Activated T-helper 2 cell treated with anti-CD3 and anti-CD28 coated beads, Interferon-gamma antibody, Interleukin-2, Interleukin-4, amounts not matched to agents 10 μg/mL and 5 μg/mL and 100 μg/mL, durations not matched to agents 14 hours and 24 hours and 36 hours (primary cell): Measurements from ENCODE around the gene BICD1. TPM values are rescaled to one million over a fixed set of nuclear protein-coding genes. Genes with fewer than 3 reads are reported as not detected.

Experiments used
- DNase-seq: peaks from one replicate; pipeline ENCODE4 v3.0.0; 2021; ENCODE audit warnings: low spot score
- H3K27ac Mint-ChIP-seq: one replicate; pipeline ENCODE4 v1.8.0; 2021; ENCODE audit warnings: mixed read lengths
- H3K27me3 Mint-ChIP-seq: one replicate; pipeline ENCODE4 v1.8.0; 2021; ENCODE audit warnings: low read depth, mixed read lengths
- H3K36me3 Mint-ChIP-seq: one replicate; pipeline ENCODE4 v1.8.0; 2021; ENCODE audit warnings: low read depth, mixed read lengths
- H3K4me1 Mint-ChIP-seq: one replicate; pipeline ENCODE4 v1.8.0; 2021; ENCODE audit warnings: low read depth, mixed read lengths
- H3K4me3 Mint-ChIP-seq: one replicate; pipeline ENCODE4 v1.8.0; 2021; ENCODE audit warnings: low read depth, mild to moderate bottlenecking, moderate library complexity, mixed read lengths
- H3K9me3 Mint-ChIP-seq: one replicate; pipeline ENCODE4 v1.8.0; 2021; ENCODE audit warnings: mixed read lengths
- intact Hi-C: fragments of 100-400 bp; cut with micrococcal nuclease; formaldehyde crosslinking; loops from one replicate; pipeline ENCODE4 v1.15.1; 2023
- total RNA-seq: library from RNA; stranded (reverse); gene quantifications from 2 replicates; pipeline ENCODE4 v1.2.3, GENCODE V29; 2022

Gene BICD1
- total RNA-seq, 1 donor from 2014 or later = 8.0 TPM

DNA sequence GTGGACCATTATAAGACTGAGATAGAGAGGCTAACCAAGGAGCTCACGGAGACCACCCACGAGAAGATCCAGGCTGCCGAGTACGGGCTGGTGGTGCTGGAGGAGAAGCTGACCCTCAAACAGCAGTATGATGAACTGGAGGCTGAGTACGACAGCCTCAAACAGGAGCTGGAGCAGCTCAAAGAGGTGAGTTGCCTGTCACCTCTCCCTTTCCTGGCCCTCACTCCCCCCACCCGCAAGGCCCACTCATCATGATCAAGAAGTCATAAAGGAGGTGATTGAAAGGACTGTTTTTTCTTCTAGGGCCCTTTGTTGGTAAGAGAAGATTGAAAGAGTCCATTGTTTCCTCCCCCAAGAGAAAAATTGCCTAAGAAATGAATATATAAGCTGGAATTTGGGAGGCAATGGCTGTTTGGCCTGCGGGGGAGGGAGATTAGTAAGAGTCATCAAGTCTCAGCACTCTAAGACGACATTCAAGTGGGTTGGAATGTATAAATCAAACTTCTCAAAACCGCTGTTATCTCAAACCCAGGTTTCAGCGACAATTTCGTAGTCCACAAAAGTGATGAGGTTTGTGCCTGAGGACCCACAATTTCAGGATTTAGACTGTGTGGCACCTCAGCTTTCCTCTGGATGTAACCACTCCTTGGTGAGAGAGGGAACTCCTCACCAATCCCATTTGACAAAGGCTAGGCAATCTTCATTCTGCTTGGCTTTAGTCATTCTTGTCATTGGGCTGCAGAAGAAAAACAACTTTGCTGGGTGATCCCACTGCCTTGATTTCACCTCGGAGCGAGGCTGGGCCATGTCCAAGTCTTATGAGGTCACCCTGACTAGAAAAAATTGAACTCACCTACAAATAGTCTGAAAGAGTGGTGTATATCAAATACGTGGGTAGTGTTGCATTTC, 966 bp downstream of the BICD1 start:
- Mint-ChIP-seq H3K27ac (peak overlapping the region; percentile 81), H3K9me3 (no peaks in the 10 kb centered on the region), H3K4me3 (peak overlapping the region; percentile 91), H3K27me3 (peaks cover 14% of the 10 kb centered on the region), H3K36me3 (no peaks in the 10 kb centered on the region), H3K4me1 (peaks cover 26% of the 10 kb centered on the region)
- no peak for DNase-seq
- intact Hi-C loops = loop anchor here (1.0 to 2.0 kb wide), 4 partner anchors 13 to 455 kb away; partner anchors contain the start of gene RESF1

DNA sequence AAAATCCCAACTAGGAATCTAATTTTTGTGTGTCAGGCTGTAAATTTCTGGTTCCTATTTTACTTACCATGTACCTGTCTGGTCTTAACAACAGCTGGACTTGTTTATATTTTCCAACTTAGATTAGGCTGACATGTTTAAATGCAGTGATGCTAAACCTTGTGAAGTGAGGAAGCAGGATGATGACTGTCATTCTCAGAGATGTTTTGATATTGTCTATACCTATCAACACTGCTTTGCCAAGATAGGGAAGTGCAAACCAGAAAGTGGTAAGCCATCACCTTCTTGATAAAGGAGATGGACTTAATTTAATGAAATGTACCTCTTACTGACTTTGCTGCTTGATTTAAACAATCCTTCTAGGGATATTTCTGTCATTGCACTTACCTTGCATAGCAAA, 2.1 kb downstream of the BICD1 start:
- Mint-ChIP-seq H3K9me3 (no peaks in the 10 kb centered on the region), H3K36me3 (no peaks in the 10 kb centered on the region), H3K4me1 (peaks cover 26% of the 10 kb centered on the region), H3K4me3 (peak overlapping the region; percentile 41), H3K27me3 (peaks cover 17% of the 10 kb centered on the region), H3K27ac (no peak overlapping the region)
- no peak for DNase-seq
- intact Hi-C loops = no loop called here

GRCh38 chr12:32110417-32110816, 3.8 kb downstream of the BICD1 start:
- no peaks in the 10 kb centered on the region for H3K36me3 Mint-ChIP-seq
- H3K4me1 Mint-ChIP-seq = peaks cover 26% of the 10 kb centered on the region
- DNase-seq = no peak
- intact Hi-C loops = no loop called here
- H3K4me3 Mint-ChIP-seq = no peak overlapping the region
- H3K9me3 Mint-ChIP-seq = no peaks in the 10 kb centered on the region
- no peak overlapping the region for H3K27ac Mint-ChIP-seq
- H3K27me3 Mint-ChIP-seq = peaks cover 12% of the 10 kb centered on the region

- H3K9me3 Mint-ChIP-seq = no peaks in the 10 kb centered on the region
Measured at GRCh38 chr12:32110942-32111341, 4.3 kb downstream of the BICD1 start.

GRCh38 chr12:32115404-32116104, 8.9 kb downstream of the BICD1 start:
- H3K4me1 Mint-ChIP-seq = peaks cover 9% of the 10 kb centered on the region
- H3K27me3 Mint-ChIP-seq = peaks cover 14% of the 10 kb centered on the region
- no peaks in the 10 kb centered on the region for H3K9me3 Mint-ChIP-seq
- no peak overlapping the region for H3K27ac Mint-ChIP-seq
- H3K36me3 Mint-ChIP-seq = no peaks in the 10 kb centered on the region
- intact Hi-C loops = no loop called here
- no peak for DNase-seq
- no peak overlapping the region for H3K4me3 Mint-ChIP-seq

More at GRCh38 chr12:32110942-32111341, 4.3 kb downstream of the BICD1 start:
- intact Hi-C loops = no loop called here
- peaks cover 11% of the 10 kb centered on the region for H3K27me3 Mint-ChIP-seq
- no peak overlapping the region for H3K4me3 Mint-ChIP-seq
- no peaks in the 10 kb centered on the region for H3K36me3 Mint-ChIP-seq
- H3K4me1 Mint-ChIP-seq = peaks cover 22% of the 10 kb centered on the region
- DNase-seq = no peak
- H3K27ac Mint-ChIP-seq = no peak overlapping the region

DNA sequence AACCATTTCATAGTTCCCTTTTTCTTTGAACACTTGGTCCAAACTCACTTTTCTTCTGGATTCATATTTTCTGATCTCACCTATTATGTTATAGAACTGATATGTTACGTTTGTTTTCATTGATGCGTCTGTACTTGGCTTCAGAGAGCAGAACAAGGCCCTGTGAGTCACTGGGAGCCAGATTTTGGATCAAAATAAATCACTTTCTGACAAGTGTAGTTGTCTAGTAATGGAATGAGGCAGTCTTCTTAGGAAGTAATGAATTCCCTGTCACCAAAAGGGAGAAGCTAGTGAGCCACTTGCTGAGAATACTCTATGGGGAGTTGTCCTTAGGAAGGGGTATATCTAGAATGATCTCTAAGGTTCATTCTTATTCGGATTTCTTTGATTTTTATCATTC, 10.2 kb downstream of the BICD1 start:
- H3K4me3 Mint-ChIP-seq = no peak overlapping the region
- no peak overlapping the region for H3K27ac Mint-ChIP-seq
- H3K27me3 Mint-ChIP-seq = peaks cover 14% of the 10 kb centered on the region
- no peak for DNase-seq
- H3K36me3 Mint-ChIP-seq = no peaks in the 10 kb centered on the region
- intact Hi-C loops = no loop called here
- H3K9me3 Mint-ChIP-seq = no peaks in the 10 kb centered on the region
- peaks cover 10% of the 10 kb centered on the region for H3K4me1 Mint-ChIP-seq

DNA sequence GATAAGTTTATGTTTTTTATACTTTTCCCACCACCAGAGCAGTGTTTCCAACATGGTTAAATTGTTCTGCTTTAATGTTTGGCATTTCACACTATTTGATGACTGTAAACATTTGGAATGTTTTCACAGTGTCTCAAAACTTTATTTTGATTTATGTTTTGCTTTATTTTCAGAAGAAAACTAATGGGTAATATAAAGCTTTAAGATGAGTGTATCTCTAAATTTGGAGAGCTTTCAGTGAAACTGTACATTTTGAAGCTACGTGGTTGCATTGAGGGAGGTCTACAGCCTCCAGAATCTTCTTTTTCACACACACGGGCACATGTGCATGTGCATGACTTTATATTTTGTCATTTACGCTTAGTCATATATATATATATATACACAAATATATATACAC, 10.7 kb downstream of the BICD1 start:
- no peak for DNase-seq
- peaks cover 10% of the 10 kb centered on the region for H3K4me1 Mint-ChIP-seq
- no peaks in the 10 kb centered on the region for H3K9me3 Mint-ChIP-seq
- no peaks in the 10 kb centered on the region for H3K36me3 Mint-ChIP-seq
- no peak overlapping the region for H3K4me3 Mint-ChIP-seq
- intact Hi-C loops = no loop called here
- H3K27ac Mint-ChIP-seq = no peak overlapping the region
- peaks cover 14% of the 10 kb centered on the region for H3K27me3 Mint-ChIP-seq

DNA sequence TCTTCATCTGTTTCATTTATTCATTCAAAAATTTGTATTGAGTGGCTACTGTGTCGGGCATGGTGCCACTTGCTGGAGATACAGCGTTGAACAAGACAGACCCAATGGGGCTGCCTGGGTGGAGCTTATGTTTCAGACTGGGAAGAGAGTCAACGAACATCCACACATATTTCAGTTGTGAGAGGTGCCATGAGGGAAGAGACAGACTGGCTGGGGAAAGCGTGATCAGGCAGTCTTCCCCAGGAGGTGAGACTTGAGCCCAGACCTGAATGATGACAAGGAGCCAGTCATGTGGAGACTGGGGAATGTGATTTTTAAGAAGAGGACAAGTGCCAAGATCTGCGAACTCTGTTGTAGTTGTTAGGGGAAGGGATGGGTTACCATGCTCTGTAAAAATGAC, 12.2 kb downstream of the BICD1 start:
- H3K9me3 Mint-ChIP-seq = no peaks in the 10 kb centered on the region
- no peaks in the 10 kb centered on the region for H3K36me3 Mint-ChIP-seq
- no peak overlapping the region for H3K27ac Mint-ChIP-seq
- H3K27me3 Mint-ChIP-seq = peaks cover 15% of the 10 kb centered on the region
- H3K4me1 Mint-ChIP-seq = peaks cover 10% of the 10 kb centered on the region
- intact Hi-C loops = no loop called here
- no peak overlapping the region for H3K4me3 Mint-ChIP-seq
- no peak for DNase-seq

GRCh38 chr12:32120419-32120818, 13.8 kb downstream of the BICD1 start:
- intact Hi-C loops = loop anchor here (1.0 kb wide), 2 partner anchors 13 to 14 kb away; no protein-coding TSS in a partner anchor
- H3K4me1 Mint-ChIP-seq = peaks cover 10% of the 10 kb centered on the region
- DNase-seq = no peak
- H3K27me3 Mint-ChIP-seq = peaks cover 25% of the 10 kb centered on the region
- H3K4me3 Mint-ChIP-seq = no peak overlapping the region
- no peaks in the 10 kb centered on the region for H3K36me3 Mint-ChIP-seq
- no peaks in the 10 kb centered on the region for H3K9me3 Mint-ChIP-seq
- no peak overlapping the region for H3K27ac Mint-ChIP-seq

DNA sequence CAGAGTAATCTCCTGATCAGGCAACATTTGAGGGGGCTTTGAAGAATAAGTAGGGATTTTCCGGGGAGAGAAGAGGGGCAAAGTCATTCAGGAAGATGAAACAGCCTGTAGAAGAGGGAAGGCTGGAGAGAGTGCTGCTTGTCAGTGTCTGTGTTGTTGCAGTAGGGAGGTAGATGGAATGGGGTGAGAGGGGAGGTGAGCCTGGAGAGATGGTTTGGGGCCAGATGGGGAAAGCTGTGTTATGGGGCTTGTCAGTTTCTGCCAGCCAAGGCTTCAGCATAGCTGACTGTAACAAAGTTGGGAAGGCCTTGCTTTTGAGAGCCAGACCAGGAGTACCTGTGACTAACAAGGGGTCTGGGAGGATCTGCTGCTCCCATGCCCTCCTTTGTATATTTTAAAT, 18.0 kb downstream of the BICD1 start:
- Mint-ChIP-seq H3K4me1 (peaks cover 8% of the 10 kb centered on the region), H3K36me3 (no peaks in the 10 kb centered on the region), H3K27me3 (peaks cover 16% of the 10 kb centered on the region), H3K4me3 (no peak overlapping the region), H3K27ac (no peak overlapping the region), H3K9me3 (no peaks in the 10 kb centered on the region)
- intact Hi-C loops = no loop called here
- DNase-seq = no peak

DNA sequence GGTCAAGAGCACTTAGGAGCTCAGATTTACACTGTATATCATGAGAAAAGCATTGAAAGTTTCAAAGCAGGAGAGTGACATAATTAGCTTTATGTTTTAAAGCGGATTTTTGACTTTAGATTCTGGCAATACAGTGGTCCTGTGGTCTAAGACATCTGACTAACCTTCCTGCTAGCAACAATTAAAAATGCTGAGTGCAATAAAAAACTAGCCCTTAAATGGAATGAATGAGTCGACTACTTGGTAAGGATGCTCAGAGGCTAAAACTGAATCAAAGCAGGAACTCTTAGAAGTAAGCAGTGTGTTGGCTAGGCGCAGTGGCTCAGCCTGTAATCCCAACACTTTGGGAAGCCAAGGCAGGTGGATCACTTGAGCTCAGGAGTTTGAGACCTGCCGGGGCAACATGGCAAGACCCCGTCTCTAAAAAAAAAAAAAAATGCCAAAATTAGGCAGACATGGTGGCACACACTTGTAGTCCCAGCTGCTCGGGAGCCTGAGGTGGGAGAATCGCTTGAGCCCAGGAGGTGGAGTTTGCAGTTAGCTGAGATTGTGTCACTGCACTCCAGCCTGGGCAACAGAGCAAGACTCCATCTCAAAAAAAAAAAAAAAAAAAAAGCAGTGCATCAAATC, 18.9 kb downstream of the BICD1 start:
- peaks cover 1% of the 10 kb centered on the region for H3K4me1 Mint-ChIP-seq
- no peak for DNase-seq
- H3K4me3 Mint-ChIP-seq = no peak overlapping the region
- H3K27me3 Mint-ChIP-seq = peaks cover 16% of the 10 kb centered on the region
- H3K36me3 Mint-ChIP-seq = no peaks in the 10 kb centered on the region
- intact Hi-C loops = no loop called here
- H3K27ac Mint-ChIP-seq = no peak overlapping the region
- H3K9me3 Mint-ChIP-seq = no peaks in the 10 kb centered on the region

- H3K36me3 Mint-ChIP-seq = no peaks in the 10 kb centered on the region
- no peak for DNase-seq
- intact Hi-C loops = no loop called here
- H3K4me1 Mint-ChIP-seq = no peaks in the 10 kb centered on the region
- H3K27ac Mint-ChIP-seq = no peak overlapping the region
- H3K4me3 Mint-ChIP-seq = no peak overlapping the region
- peaks cover 19% of the 10 kb centered on the region for H3K27me3 Mint-ChIP-seq
- no peaks in the 10 kb centered on the region for H3K9me3 Mint-ChIP-seq
Measured at GRCh38 chr12:32126720-32127119, 20.1 kb downstream of the BICD1 start.
